RCC 7860 (cell line): ENCODE measurements around the gene TSPO.
A peak's percentile ranks its signal among the peaks of the same experiment; 100 is the strongest.
"Not testable (repeated sequence)": the region's sequence is repeated elsewhere in the genome, so short reads cannot be mapped to it uniquely, and the experiment has no call there.

Experiments used
- DNase-seq: peaks from one replicate; pipeline ENCODE4 v3.0.0-alpha.2; 2015; ENCODE audit warnings: low spot score
- FAIRE-seq: peaks from 2 replicates; lab custom pipeline; 2012; peaks lifted over from hg19 to GRCh38; lab: Jason Lieb, UNC

The TSPO gene

GRCh38 chr22:43129426-43130425 is 21.6 kb upstream of the TSPO start:
- FAIRE-seq (no peak), DNase-seq (no peak)

DNA sequence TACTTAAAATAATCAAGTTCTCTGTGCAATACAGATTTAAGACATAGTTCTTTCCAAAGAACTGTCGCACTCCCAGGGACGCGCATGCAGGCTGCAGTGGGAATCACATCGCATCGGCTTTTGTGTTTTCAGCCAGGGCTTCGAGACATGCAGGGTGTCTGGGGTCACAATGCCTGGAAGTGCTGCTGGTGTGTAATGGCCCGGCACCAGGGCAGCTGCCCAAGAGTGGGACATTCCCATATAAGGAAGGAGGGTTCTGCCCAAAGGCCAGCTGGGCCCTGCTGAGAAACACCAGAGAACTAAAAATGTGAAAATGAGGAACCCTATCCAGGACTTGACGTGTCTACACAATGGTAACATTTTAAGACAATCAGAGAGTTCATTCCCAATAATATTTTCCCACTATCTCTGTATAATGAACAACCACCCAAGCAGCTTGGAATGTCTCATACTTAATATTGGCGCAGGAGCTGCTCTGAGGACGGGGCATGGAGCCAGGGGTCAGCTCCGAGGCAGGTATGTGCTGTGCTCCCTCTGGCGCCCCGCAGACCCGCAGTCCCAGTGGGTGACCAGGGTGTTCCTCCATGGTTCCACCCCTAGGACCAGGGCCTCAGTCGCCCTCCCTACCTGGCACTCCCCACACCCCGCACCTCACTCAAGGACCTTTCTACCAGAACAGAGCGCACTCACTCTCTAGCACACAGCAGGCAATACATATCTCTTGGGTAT is 19.4 kb upstream of the TSPO start:
- FAIRE-seq, result no peak

GRCh38 chr22:43133401-43133800 is 18.0 kb upstream of the TSPO start:
- no peak for DNase-seq
- FAIRE-seq, result no peak

More for the DNA sequence above, 19.4 kb upstream of the TSPO start:
- no peak for DNase-seq

DNA sequence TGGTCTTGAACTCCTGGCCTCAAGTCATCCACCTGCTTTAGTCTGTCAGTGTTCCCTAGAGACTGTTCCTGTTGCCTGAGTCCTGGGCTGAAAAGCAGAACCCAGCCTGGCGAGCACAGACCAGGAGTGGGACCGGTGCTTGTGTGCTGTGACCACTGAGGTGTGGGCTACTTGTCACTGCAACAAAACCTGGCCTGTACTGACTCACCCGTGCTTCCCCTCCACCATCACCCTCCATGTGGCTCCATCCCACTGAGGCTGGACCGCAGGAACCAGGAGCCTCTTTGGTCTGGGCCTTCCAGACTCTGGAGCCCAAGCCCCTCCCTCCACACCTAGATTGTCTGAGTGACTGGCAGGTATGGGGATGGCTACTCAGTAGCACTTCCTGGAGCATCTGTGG is 16.8 kb upstream of the TSPO start:
- FAIRE-seq, result no peak

DNA sequence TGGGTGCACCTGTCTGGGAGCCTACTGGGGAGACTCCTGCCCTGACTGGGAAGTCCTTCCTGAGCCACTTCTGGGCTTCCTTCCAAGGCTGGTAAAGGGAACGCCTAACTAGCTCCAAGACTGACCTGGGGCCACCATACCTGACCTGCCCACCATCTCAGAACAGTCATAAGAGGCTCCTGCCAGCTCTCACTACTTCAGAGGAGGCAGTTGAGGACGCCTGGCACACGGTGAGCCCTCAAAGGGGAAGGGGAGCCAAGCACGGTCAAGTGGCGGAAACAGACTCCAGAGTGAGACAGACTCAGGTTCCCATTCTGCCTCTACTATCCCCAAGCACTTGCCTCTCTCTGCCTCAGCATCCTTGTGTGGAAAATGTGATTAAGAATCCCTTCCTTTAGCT is 15.8 kb upstream of the TSPO start:
- no peak for DNase-seq

More for the DNA sequence above, 16.8 kb upstream of the TSPO start:
- DNase-seq, result no peak

DNA sequence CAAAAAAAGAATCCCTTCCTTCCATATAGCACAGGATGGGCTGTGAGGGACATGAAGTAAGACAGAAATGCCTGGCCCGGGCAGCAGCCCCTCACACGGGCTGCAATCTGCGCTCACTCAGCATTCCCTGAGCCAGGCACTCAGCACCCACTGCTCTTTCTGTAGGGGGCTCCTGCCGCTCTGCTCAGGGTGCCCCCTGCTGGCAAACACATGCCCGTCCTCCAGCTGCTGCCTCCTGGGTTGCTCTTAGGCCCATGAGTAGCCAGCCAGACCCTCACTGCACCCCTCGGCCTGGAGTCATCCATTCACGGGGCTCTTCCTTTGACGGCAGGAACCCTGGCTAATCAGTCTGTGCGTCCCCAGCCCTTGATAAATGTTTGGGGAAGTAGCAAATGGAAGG is 15.1 kb upstream of the TSPO start:
- DNase-seq, result no peak
- no peak for FAIRE-seq

More for the DNA sequence above, 15.8 kb upstream of the TSPO start:
- no peak for FAIRE-seq

DNA sequence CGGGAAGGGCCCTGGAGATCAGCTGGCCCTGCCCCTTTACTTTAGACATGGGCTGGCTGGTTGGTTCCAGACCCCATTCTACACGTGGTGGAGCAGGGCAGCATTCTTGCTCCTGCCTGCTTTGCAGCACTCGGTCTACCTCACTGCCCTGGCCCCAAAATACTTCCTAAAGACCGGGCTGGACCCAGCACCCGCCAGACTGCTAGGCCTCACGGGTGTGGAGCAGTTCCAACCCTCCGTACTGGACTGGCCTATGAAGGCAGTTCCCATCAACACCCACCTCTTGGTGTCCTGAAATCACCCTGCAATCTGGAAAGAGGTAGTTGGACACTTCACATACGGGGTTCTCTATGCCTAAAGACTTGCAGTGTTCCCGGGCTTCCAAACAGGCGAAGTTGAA is 14.6 kb upstream of the TSPO start:
- DNase-seq (no peak), FAIRE-seq (no peak)

- no peak for FAIRE-seq
- DNase-seq, result peak; percentile 24
Measured at GRCh38 chr22:43142880-43143562, 8.3 kb upstream of the TSPO start, which contains the start of gene MCAT. TSS of gene MCAT (minus strand) at chr22:43143398. CDS start at chr22:43143348, 50 bp downstream.

DNA sequence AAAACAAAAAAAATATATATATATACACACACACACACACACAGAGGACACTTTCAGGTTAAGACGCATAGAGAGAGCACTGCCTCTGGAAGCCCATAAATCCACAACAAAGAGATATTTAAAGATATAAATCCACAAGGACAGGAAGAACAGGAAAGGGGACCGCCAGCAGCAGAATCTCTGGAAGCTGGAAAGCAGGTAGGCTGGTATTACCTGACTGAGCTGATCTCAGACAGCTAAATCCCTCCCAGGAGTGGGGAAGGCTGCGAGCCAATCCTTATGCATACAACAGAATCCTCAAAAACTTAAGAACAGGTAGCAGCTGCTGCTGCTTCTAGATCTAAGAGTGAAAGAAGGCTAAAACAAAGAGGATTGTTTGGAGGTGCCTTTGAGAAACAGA is 6.4 kb upstream of the TSPO start:
- DNase-seq (no peak), FAIRE-seq (no peak)

- DNase-seq, FAIRE-seq: not testable (repeated sequence)
Measured at GRCh38 chr22:43145371-43145770, 6.0 kb upstream of the TSPO start.

GRCh38 chr22:43146332-43146731 is 5.0 kb upstream of the TSPO start:
- not testable (repeated sequence) for FAIRE-seq

GRCh38 chr22:43147821-43148220 is 3.5 kb upstream of the TSPO start:
- DNase-seq, result no peak
- no peak for FAIRE-seq

More at GRCh38 chr22:43146332-43146731, 5.0 kb upstream of the TSPO start:
- DNase-seq, result not testable (repeated sequence)

GRCh38 chr22:43148581-43148980 is 2.8 kb upstream of the TSPO start:
- FAIRE-seq (no peak), DNase-seq (no peak)

DNA sequence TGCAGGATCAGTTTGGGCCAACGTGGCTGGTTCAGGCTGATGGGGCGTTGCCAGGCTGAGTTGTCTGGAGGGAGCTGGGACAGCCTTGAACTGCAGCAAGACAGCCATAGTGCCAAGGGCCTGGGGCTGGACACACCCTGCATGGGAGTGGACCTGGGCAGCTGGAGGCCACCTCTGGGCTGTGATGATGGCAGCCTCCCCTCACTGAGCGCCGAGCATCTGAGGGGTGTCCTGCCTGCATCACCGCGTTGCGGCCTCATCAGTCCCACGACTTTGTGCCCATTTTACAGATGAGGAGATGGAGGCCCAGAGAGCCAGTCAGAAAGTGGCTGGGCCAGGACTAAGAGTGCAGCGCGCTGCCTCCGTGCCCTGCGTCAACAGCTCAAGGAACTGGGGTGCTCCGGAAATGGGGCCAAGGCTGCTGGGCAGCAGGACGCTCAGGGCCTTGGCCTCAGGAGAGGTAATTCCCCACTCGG is 590 bp upstream of the TSPO start:
- no peak for FAIRE-seq

DNA sequence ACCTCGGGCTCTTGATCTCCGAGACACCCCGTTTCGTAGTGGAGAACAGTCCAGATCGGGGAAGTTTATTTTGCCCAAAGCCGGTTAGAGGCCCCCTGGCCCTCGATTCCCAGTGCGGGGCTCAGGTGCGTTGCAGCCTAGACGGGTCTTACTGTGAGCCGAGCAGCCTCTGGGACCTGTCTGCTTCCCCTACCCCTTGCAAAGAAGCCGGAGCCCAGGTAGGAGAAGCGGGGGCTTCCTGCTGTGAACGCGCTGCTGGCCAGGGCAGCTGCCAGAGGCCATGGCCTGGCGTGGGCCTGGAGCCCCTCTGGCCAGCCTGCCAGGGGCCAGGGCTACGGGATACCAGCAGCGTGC is 621 bp downstream of the TSPO start:
- DNase-seq, result no peak
- no peak for FAIRE-seq

More for the DNA sequence above, 590 bp upstream of the TSPO start:
- DNase-seq, result no peak

DNA sequence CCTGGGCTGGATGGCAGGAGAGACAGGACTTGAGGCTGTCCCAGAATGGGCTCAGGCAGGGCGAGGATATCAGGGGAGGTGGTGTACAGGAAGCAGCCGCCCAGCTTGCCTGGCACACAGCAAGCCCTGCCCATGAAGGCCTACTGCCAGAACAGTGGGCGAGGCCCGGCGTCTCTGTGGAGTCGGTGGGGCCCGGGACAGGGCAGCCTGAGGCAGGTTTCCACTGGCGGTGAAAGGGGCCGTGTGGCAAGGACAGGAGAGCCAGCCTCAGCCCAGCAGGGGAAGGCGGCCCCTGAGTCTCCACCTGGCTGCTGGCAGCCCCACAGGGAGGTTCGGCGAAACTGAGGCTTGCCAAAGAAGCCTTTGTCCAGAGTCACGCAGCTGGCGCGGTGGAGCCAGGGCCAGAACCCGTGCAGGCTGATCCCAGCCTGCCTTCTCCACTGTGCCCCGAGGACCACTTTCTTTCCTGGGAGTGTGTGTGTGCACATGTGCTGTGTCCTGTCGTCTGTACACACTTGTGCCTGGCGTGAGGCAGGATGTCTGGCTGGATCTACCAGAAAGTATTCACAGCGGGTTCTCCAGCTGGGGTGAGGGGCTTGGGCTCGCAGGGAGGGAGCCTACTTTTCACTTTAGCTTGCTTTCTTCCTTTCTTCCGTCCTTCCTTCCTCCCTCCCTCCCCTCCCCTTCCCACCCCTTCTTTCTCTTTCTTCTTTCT is 1.2 kb downstream of the TSPO start:
- FAIRE-seq (no peak), DNase-seq (peak; percentile 39)

DNA sequence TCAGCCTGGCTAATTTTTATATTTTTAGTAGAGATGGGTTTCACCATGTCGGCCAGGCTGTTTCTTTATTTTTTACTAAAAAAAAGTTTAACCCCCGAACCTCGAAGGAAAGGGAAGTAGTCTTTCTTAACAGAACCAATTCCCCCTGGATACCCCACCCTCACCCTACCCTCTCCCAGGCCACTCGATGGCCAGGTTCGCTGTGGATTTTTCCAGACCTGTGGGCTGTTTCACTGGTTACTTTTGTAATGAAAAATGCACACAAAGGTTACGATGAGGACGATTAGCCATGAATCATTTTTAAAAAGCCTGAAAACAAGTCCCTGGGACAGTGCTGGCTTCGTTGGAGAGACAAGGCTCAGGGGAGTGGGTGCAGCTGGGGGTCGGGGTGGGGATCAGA is 2.5 kb downstream of the TSPO start:
- FAIRE-seq (no peak), DNase-seq (no peak)

- DNase-seq, result no peak
Measured at GRCh38 chr22:43154887-43155536, 3.7 kb downstream of the TSPO start.

GRCh38 chr22:43155789-43156188 is 4.4 kb downstream of the TSPO start:
- FAIRE-seq (no peak), DNase-seq (no peak)

More at GRCh38 chr22:43154887-43155536, 3.7 kb downstream of the TSPO start:
- FAIRE-seq, result no peak

DNA sequence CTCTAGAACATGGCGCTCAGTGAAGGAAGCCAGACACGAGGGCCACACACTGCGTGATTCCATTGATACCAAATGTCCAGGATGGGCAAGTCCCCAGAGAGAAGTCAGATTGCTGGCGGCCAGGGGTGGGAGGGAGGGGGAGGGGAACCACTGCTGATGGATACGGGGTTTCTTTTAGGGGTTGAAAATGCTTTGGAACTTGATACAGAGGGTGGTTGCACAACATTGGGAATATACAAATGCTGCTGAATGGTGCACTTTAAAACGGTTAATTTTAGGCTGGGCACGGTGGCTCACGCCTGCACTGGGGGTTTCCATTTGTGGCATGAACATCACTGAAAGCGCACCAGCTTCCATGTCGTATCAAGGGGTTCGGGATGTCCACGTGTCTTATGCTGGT is 5.1 kb downstream of the TSPO start:
- FAIRE-seq, result no peak
- DNase-seq, result no peak
